RWPE1 (cell line): ENCODE measurements around the gene ARL4A.

Source experiments
- CTCF ChIA-PET: fragments of 350-600 bp; sonication (Branson Sonifier 250); formaldehyde crosslinking; extraction: SDS; loops from one replicate; lab custom pipeline; 2021; lab: Yijun Ruan, JAX
- POLR2A ChIA-PET: fragments of 400-600 bp; formaldehyde crosslinking; extraction: SDS; loops from one replicate; lab custom pipeline; 2020; ENCODE audit warnings: antibody characterized with exemption; ENCODE audit not compliant: low non-redundant PET; lab: Yijun Ruan, JAX
- DNase-seq: peaks from one replicate; pipeline ENCODE4 v3.0.0; 2012; ENCODE audit warnings: low spot score
- H3K27ac ChIP-seq: fragments of 450-650 bp; 2 replicates; pipeline ENCODE4 v1.5.1; 2017
- TF ChIP-seq, protein P1 (sequence below): fragments of 450-650 bp; conservative IDR thresholded peaks from 2 replicates; pipeline ENCODE4 v1.5.1; 2017; ENCODE audit warnings: low read depth, mild to moderate bottlenecking

The ARL4A gene

DNA sequence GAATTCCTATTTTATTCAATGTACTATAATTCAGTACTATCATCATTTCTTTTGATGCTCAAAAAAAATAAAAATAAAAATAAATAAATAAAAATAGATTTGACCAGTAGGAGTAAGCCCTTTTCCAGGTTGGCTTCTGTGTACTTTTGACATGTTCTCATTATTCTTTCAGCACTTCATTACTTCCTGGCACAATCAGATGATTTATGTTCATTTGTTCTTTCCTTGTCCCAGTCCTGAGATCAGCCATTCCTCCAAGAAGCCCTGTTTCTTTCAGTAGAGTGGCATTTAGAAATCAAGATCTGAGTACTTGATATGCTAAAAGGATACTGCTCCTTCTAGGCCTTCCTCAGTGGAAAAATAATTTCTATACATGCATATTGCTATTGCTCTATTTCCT lies 20.9 kb downstream of the ARL4A start:
- TF ChIP-seq, protein P1, sequence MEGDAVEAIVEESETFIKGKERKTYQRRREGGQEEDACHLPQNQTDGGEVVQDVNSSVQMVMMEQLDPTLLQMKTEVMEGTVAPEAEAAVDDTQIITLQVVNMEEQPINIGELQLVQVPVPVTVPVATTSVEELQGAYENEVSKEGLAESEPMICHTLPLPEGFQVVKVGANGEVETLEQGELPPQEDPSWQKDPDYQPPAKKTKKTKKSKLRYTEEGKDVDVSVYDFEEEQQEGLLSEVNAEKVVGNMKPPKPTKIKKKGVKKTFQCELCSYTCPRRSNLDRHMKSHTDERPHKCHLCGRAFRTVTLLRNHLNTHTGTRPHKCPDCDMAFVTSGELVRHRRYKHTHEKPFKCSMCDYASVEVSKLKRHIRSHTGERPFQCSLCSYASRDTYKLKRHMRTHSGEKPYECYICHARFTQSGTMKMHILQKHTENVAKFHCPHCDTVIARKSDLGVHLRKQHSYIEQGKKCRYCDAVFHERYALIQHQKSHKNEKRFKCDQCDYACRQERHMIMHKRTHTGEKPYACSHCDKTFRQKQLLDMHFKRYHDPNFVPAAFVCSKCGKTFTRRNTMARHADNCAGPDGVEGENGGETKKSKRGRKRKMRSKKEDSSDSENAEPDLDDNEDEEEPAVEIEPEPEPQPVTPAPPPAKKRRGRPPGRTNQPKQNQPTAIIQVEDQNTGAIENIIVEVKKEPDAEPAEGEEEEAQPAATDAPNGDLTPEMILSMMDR = no peak
- CTCF ChIA-PET = no interaction called here
- H3K27ac ChIP-seq = no peak overlapping the region
- POLR2A ChIA-PET = no interaction called here
- DNase-seq = no peak

DNA sequence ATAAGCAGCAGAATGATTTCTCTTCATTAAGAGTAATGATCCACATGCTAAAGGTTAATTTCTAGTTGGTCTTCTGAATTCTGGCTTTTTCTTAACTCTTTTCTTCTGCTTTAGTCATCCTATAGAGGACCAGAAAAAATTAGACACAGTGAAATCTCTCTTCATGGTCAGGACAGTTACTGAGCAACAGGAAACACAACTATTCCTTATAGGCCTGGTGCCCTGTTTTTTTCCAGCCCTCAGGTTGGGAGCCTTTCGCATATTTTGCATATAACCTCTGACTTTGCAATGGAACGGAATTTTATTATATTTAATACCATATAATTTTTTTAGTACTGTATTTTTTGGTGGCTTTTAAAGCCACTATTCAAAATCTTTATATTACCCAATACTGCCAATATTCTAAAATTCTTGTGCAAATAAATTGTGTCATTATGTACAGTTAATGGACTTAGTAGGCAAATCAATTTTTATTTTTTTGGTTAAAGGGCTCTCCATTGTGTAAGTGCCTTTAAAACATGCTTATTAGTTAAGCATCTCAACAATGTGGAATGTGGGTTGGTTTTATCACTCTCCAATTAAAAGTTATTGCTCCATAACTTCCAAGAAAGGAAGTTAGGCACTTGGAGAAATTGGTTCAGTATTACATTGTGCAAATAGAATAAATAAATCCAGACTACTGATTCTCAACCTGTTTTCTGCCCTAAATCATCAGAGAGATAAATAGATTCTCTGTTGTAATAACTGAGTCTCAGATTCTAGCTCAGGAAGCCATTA lies 22.5 kb downstream of the ARL4A start:
- ChIA-PET POLR2A (no interaction called here), CTCF (no interaction called here)
- H3K27ac ChIP-seq = no peak overlapping the region

DNA sequence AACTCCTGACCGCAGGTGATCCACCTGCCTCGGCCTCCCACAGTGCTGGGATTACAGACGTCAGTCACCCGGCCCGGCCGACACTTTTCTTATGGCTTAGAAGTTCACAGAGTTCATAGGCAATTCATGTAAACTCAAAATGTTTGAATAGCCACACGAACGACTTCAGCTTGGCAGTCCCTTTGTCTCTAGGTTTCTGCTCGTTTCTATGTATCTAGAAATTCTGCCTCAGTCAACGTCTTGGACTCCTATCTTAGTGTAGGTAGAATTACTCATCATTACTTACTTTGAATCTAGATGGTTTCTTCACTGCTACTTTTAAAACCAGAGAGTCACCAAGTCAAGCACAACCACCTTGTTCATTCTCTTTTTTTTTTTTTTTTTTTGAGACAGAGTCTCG lies 23.7 kb downstream of the ARL4A start:
- ChIA-PET CTCF (no interaction called here), POLR2A (no interaction called here)
- TF ChIP-seq, protein P1 = no peak
- DNase-seq = no peak
- peak overlapping the region; percentile 44 for H3K27ac ChIP-seq

More for the DNA sequence above, 22.5 kb downstream of the ARL4A start:
- TF ChIP-seq, protein P1 = no peak
- peak; percentile 26 for DNase-seq

DNA sequence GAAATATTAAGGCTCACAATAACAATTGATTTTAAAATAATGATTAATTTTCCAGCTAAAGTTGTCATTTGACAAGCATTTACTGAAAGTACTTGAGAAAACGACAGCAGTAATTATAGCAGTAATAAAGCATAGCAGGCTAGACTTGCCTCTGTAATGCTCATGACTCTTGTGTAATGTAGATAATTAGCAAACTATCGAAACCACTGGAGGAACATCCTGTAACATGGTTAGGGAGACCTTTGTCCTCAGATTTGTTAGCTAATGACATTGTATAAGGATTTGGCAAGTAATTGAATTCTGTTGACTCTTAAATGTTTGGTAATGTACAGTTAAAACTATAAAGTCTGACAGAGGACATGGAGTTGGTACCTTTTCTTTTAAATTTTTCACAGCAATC lies 24.8 kb downstream of the ARL4A start:
- DNase-seq = no peak
- TF ChIP-seq, protein P1 = no peak
- POLR2A ChIA-PET = no interaction called here
- H3K27ac ChIP-seq = no peak overlapping the region
- CTCF ChIA-PET = interaction anchor here (0.5 kb wide), 1 partner anchor 250 kb away, joined by 3 read pairs; no protein-coding TSS in a partner anchor

DNA sequence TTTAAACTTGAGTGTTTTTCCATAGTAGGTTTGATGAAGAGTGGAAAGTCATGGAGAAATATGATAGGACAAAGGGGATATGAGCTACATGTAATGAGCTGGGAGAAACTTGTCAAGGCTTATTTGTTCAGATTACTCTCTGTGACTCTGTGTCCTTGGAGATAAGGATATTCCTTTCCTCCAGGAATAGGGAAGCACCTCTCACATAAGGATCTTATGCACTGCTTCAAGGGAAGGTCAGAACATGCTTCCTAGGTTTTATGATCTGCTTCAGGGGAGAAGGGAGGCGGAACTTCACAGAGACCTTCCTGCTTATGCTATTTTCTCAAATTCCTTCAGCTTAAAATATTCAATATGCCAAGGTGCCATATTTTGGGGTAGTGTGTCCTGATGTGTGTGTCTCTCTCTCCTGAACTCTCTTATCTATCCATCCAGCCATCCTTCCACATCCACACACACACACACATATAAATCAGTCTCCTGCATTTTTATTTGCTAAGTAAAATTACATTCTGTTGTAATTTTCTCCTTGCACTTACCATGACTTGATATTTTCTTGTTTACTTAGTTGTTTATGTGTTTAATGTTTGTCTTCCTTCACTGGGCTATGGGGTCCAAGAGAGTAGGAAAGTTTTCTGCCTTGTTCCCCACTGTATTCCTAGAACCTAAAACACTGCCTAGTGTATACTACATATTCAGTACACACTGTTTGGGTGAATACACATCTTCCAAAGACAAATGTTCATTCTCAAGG lies 26.4 kb downstream of the ARL4A start:
- ChIA-PET POLR2A (no interaction called here), CTCF (no interaction called here)
- no peak for DNase-seq
- no peak overlapping the region for H3K27ac ChIP-seq
- TF ChIP-seq, protein P1 = no peak

DNA sequence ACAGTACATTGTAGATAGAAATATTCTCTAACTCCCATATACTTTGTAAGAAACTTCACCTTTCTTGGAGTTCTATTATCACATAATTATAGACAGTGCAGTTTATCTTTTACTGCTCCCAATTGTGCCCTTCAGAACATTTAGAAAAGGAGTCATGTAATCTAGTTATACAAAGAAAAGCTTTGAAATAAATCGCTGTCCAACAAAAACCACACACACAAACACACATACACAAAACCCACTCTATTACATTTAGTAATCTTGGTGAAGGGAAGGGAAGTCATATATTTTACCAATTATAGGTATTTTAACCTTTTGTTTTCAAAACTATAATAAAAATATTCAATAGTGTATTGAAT lies 26.9 kb downstream of the ARL4A start:
- DNase-seq = no peak
- TF ChIP-seq, protein P1 = no peak
- ChIA-PET POLR2A (no interaction called here), CTCF (no interaction called here)
- H3K27ac ChIP-seq = no peak overlapping the region
